Transverse colon (tissue), 4 donors: ENCODE measurements around the gene SUSD4. TPM values are rescaled to one million over a fixed set of nuclear protein-coding genes. Genes with fewer than 3 reads are reported as not detected.

ENCODE experiments used
- DNase-seq: peaks from one replicate; pipeline ENCODE4 v3.0.0-alpha.2; 2019
- H3K27ac ChIP-seq, 4 donors: fragments of 200-600 bp; sonication (generic); 2 replicates each; pipeline ENCODE4 v1.5.1; 2016 to 2018; ENCODE audit warnings: inconsistent platforms in 4 of 4
- H3K27me3 ChIP-seq: fragments of 200-600 bp; sonication (generic); 2 replicates; pipeline ENCODE4 v1.5.1; 2017; ENCODE audit warnings: inconsistent platforms
- H3K36me3 ChIP-seq, 4 donors: fragments of 200-600 bp; sonication (generic); 2 replicates each; pipeline ENCODE4 v1.5.1; 2017 to 2019; ENCODE audit warnings: inconsistent platforms in 4 of 4
- H3K4me1 ChIP-seq, 4 donors: fragments of 200-600 bp; sonication (generic); 2 replicates each; pipeline ENCODE4 v1.5.1; 2017 to 2020; ENCODE audit warnings: inconsistent platforms in 4 of 4
- H3K4me3 ChIP-seq, 4 donors: fragments of 200-600 bp; sonication (generic); 1 replicate in 1 of 4; 2 replicates in 3 of 4; pipeline versions ENCODE4 v1.5.1 to v1.6.1; 2017 to 2019; ENCODE audit warnings: inconsistent platforms in 4 of 4
- H3K9me3 ChIP-seq, 2 donors: fragments of 200-600 bp; sonication (generic); 2 replicates each; pipeline ENCODE4 v1.5.1; 2017 to 2019; ENCODE audit warnings: inconsistent platforms in 2 of 2
- CTCF ChIP-seq, 5 experiments: fragments of 200-600 bp in 3 of 5; fragments of 450-650 bp in 2 of 5; sonication (generic) in 3 of 5; IDR thresholded peaks; 1 replicate in 2 of 5; 2 replicates in 3 of 5; pipeline ENCODE4 v1.5.1; 2016 to 2017; ENCODE audit warnings: antibody characterized with exemption in 5 of 5, inconsistent platforms in 3 of 5, mild to moderate bottlenecking in 2 of 5, moderate library complexity in 1 of 5
- EP300 ChIP-seq: sonication (generic); formaldehyde crosslinking; IDR thresholded peaks from one replicate; pipeline ENCODE4 v1.6.1; 2017; ENCODE audit warnings: antibody characterized with exemption, low read depth
- POLR2A ChIP-seq: fragments of 450-650 bp; IDR thresholded peaks from one replicate; pipeline ENCODE4 v1.6.1; 2016; ENCODE audit warnings: antibody characterized with exemption, mild to moderate bottlenecking, moderate library complexity
- POLR2AphosphoS5 ChIP-seq, 3 donors: sonication (generic); formaldehyde crosslinking; IDR thresholded peaks; one replicate each; pipeline ENCODE4 v1.6.1; 2016; ENCODE audit warnings: antibody characterized with exemption in 3 of 3
- WGBS, 2 donors: methylation state at CpG; one replicate each; pipeline ENCODE4 v1.1.5; 2018; ENCODE audit warnings: low coverage in 1 of 2; 5-methylcytosine and 5-hydroxymethylcytosine counted together
- in situ Hi-C, 4 donors: fragments of 200-750 bp; cut with MboI; loops; one replicate each; pipeline versions ENCODE4 v1.15.0 to v1.15.1; 2017; ENCODE audit warnings: low sequenced_read_pairs in 3 of 4, low pct_ligation_motif_present in 1 of 4, low pct_unique_long_range_greater_than_20kb in 1 of 4
- intact Hi-C: fragments of 100-400 bp; cut with DNase I; formaldehyde crosslinking; loops from one replicate; pipeline ENCODE4 v1.15.1; 2023; ENCODE audit warnings: low total_unique reads
- total RNA-seq, 4 donors: library from RNA; depleted of rRNA; stranded (reverse); fragments of >200 nt; gene quantifications; one replicate each; pipeline ENCODE4 v1.1.0, GENCODE V29; 2016

The SUSD4 gene
- total RNA-seq, 4 donors from 2014 or later = 0.32 to 1.2 TPM; not detected in 2

GRCh38 chr1:223264983-223265908 lies 98.7 kb downstream of the SUSD4 start:
- Histone ChIP-seq H3K4me3 (no peak overlapping the region), H3K27ac (no peak overlapping the region), H3K27me3 (no peaks in the 10 kb centered on the region), H3K4me1 (peaks cover 0 to 3% (median 1%) of the 10 kb centered on the region in 4 donors), H3K9me3 (no peaks in the 10 kb centered on the region), H3K36me3 (no peaks in the 10 kb centered on the region)
- WGBS, 2 donors = 71 to 80% methylated on average over 2 to 10 of the region's 10 CpGs
- intact Hi-C loops = loop anchor here (5.0 kb wide), 1 partner anchor 343 kb away; no protein-coding TSS in a partner anchor
- in situ Hi-C loops = no loop called here
- TF ChIP-seq EP300 = no peak
- TF ChIP-seq CTCF (IDR thresholded peaks at IDR 0.05) = no peak
- no peak for DNase-seq

- intact Hi-C loops = no loop called here
- Histone ChIP-seq H3K27me3 (no peaks in the 10 kb centered on the region), H3K27ac (no peak overlapping the region), H3K4me3 (no peak overlapping the region), H3K9me3 (no peaks in the 10 kb centered on the region), H3K36me3 (no peaks in the 10 kb centered on the region), H3K4me1 (peaks cover 0 to 3% (median 1%) of the 10 kb centered on the region in 4 donors)
- DNase-seq = no peak
- 32 to 48% methylated on average over 5 to 8 of the region's 8 CpGs for WGBS, 2 donors
- in situ Hi-C loops = no loop called here
- TF ChIP-seq POLR2A (no peak), CTCF (IDR thresholded peaks at IDR 0.05) (no peak), EP300 (no peak), POLR2AphosphoS5 (IDR thresholded peaks at IDR 0.05) (no peak)
These were observed 99.4 kb downstream of the SUSD4 start for GRCh38 chr1:223264529-223264928.

GRCh38 chr1:223261914-223262313 lies 102.1 kb downstream of the SUSD4 start:
- Histone ChIP-seq H3K4me1 (peaks cover 0 to 3% (median 0%) of the 10 kb centered on the region in 4 donors), H3K27ac (no peak overlapping the region), H3K4me3 (no peak overlapping the region), H3K9me3 (no peaks in the 10 kb centered on the region), H3K27me3 (no peaks in the 10 kb centered on the region), H3K36me3 (no peaks in the 10 kb centered on the region)
- no peak for DNase-seq
- in situ Hi-C loops = no loop called here
- TF ChIP-seq POLR2A = no peak
- no peak for TF ChIP-seq CTCF (IDR thresholded peaks at IDR 0.05)
- TF ChIP-seq POLR2AphosphoS5 (IDR thresholded peaks at IDR 0.05) = no peak
- no peak for TF ChIP-seq EP300
- 86 to 91% methylated on average over 3 of the region's 3 CpGs for WGBS, 2 donors
- intact Hi-C loops = no loop called here

GRCh38 chr1:223260712-223261111 lies 103.3 kb downstream of the SUSD4 start:
- DNase-seq = no peak
- intact Hi-C loops = no loop called here
- Histone ChIP-seq H3K4me3 (no peak overlapping the region), H3K27ac (no peak overlapping the region), H3K27me3 (no peaks in the 10 kb centered on the region), H3K4me1 (peaks cover 0 to 3% (median 0%) of the 10 kb centered on the region in 4 donors), H3K36me3 (no peaks in the 10 kb centered on the region), H3K9me3 (no peaks in the 10 kb centered on the region)
- TF ChIP-seq POLR2A (no peak), EP300 (no peak), CTCF (IDR thresholded peaks at IDR 0.05) (no peak), POLR2AphosphoS5 (IDR thresholded peaks at IDR 0.05) (no peak)
- WGBS, 2 donors = 91 to 93% methylated on average over 4 to 7 of the region's 7 CpGs
- in situ Hi-C loops = no loop called here
